Measurements from ENCODE around the gene PHKG2. TPM values are rescaled to one million over a fixed set of nuclear protein-coding genes. Genes with fewer than 3 reads are reported as not detected.
A peak's percentile ranks its signal among the peaks of the same experiment; 100 is the strongest.

PHKG2 gene, protein sequence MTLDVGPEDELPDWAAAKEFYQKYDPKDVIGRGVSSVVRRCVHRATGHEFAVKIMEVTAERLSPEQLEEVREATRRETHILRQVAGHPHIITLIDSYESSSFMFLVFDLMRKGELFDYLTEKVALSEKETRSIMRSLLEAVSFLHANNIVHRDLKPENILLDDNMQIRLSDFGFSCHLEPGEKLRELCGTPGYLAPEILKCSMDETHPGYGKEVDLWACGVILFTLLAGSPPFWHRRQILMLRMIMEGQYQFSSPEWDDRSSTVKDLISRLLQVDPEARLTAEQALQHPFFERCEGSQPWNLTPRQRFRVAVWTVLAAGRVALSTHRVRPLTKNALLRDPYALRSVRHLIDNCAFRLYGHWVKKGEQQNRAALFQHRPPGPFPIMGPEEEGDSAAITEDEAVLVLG
- 41.5 and 55.2 TPM in 2 replicates for polyA plus RNA-seq
- 13.9 and 14.4 TPM in 2 replicates for polyA minus RNA-seq

DNA sequence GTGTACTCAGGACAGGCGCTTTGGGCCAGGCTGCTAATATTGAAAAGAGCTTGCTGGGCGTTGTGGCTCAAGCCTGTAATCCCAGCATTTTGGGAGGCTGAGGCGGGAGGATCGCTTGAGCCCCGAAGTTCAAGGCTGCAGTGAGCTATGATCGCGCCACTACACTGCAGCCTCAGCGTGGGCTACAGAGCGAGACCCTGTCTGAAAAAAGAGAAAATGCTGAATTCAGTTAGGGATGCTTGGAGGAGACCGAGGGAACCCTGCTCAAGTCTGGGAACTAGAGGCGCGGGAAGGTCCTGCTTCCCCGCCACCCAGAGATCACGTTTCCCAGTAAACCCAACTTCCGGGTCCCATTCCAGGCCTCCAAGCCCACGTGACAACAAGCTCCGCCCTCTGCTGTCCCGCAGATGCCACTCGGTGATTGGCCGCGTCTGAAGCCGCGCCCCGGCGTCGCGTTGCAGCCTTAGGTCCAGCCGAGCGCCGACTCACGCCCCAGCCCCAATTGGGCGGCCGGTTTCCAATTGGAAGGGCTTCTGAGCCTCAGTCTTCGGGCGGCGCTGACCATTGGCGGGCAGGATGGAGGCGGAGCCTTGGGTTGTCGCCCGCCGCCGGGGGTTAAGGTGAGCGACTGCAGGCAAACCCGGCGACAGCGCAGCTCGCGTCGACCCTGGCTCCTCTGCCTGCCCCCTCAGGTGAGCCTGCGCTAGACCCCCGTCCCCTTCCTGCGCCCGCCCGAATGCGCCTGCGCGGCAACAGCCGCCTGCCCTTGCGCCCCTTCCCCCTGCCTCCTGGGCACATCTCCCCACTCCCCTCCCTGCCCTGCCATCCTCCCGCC, at the start of gene PHKG2:
TSS of gene PHKG2 (plus strand) at position 627 of the 835 bp plus-strand sequence. CDS start 396 bp downstream, outside the sequence.
- peaks cover 9% of the 10 kb centered on the region for H3K79me2 ChIP-seq (replicated peaks; ENCODE audit: insufficient read depth, low read length)
- H2AFZ ChIP-seq (ENCODE audit: low read depth, low read length): no peak within 1 kb of the TSS
- no peaks in the 10 kb centered on the region for H3K27me3 ChIP-seq (ENCODE audit: insufficient read depth, low read depth, low read length)
- H3K9me2 ChIP-seq (ENCODE audit: insufficient read depth, low read length): no peaks in the 10 kb centered on the region
- H3K4me3 ChIP-seq (ENCODE audit: low read length): peak within 1 kb of the TSS; percentile 76
- H4K20me1 ChIP-seq (ENCODE audit: insufficient read depth): no peaks in the 10 kb centered on the region
- peak within 1 kb of the TSS; percentile 74 for H3K9ac ChIP-seq (ENCODE audit: low read length)
- H3K27ac ChIP-seq (ENCODE audit: low read length): peak within 1 kb of the TSS; percentile 52
- TF ChIP-seq SMC3 (conservative IDR thresholded peaks at IDR 0.05; ENCODE audit: poor library complexity) (peak; percentile 34), TAF1 (IDR thresholded peaks at IDR 0.05; ENCODE audit: low read depth) (no peak), MXI1 (conservative IDR thresholded peaks at IDR 0.05; ENCODE audit: poor library complexity, severe bottlenecking) (peak; percentile 92), EP300 (conservative IDR thresholded peaks at IDR 0.05; ENCODE audit: poor library complexity, severe bottlenecking) (peak; percentile 17), RAD21 (conservative IDR thresholded peaks at IDR 0.05) (no peak), EZH2 (IDR thresholded peaks at IDR 0.05; ENCODE audit: borderline replicate concordance, insufficient read depth, low read length, poor library complexity, severe bottlenecking) (no peak), POLR2AphosphoS5 (IDR thresholded peaks at IDR 0.05) (peak; percentile 42)
- TF ChIP-seq, protein P1, sequence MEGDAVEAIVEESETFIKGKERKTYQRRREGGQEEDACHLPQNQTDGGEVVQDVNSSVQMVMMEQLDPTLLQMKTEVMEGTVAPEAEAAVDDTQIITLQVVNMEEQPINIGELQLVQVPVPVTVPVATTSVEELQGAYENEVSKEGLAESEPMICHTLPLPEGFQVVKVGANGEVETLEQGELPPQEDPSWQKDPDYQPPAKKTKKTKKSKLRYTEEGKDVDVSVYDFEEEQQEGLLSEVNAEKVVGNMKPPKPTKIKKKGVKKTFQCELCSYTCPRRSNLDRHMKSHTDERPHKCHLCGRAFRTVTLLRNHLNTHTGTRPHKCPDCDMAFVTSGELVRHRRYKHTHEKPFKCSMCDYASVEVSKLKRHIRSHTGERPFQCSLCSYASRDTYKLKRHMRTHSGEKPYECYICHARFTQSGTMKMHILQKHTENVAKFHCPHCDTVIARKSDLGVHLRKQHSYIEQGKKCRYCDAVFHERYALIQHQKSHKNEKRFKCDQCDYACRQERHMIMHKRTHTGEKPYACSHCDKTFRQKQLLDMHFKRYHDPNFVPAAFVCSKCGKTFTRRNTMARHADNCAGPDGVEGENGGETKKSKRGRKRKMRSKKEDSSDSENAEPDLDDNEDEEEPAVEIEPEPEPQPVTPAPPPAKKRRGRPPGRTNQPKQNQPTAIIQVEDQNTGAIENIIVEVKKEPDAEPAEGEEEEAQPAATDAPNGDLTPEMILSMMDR (IDR thresholded peaks at IDR 0.05; ENCODE audit: poor library complexity, severe bottlenecking): peak; percentile 24
- TF ChIP-seq, protein P2, sequence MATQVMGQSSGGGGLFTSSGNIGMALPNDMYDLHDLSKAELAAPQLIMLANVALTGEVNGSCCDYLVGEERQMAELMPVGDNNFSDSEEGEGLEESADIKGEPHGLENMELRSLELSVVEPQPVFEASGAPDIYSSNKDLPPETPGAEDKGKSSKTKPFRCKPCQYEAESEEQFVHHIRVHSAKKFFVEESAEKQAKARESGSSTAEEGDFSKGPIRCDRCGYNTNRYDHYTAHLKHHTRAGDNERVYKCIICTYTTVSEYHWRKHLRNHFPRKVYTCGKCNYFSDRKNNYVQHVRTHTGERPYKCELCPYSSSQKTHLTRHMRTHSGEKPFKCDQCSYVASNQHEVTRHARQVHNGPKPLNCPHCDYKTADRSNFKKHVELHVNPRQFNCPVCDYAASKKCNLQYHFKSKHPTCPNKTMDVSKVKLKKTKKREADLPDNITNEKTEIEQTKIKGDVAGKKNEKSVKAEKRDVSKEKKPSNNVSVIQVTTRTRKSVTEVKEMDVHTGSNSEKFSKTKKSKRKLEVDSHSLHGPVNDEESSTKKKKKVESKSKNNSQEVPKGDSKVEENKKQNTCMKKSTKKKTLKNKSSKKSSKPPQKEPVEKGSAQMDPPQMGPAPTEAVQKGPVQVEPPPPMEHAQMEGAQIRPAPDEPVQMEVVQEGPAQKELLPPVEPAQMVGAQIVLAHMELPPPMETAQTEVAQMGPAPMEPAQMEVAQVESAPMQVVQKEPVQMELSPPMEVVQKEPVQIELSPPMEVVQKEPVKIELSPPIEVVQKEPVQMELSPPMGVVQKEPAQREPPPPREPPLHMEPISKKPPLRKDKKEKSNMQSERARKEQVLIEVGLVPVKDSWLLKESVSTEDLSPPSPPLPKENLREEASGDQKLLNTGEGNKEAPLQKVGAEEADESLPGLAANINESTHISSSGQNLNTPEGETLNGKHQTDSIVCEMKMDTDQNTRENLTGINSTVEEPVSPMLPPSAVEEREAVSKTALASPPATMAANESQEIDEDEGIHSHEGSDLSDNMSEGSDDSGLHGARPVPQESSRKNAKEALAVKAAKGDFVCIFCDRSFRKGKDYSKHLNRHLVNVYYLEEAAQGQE (IDR thresholded peaks at IDR 0.05; ENCODE audit: borderline replicate concordance): no peak
- H3F3A ChIP-seq (ENCODE audit: insufficient read depth, low read length, poor library complexity, severe bottlenecking): peaks cover 6% of the 10 kb centered on the region
- H3K4me2 ChIP-seq (ENCODE audit: low read length): peak within 1 kb of the TSS; percentile 17
- no peaks in the 10 kb centered on the region for H3K9me3 ChIP-seq (ENCODE audit: low read length)
- H3K36me3 ChIP-seq (ENCODE audit: insufficient read depth, low read length): no peaks in the 10 kb centered on the region

All from neural cell (in vitro differentiated cells).